Lower leg skin (tissue), 3 donors: ENCODE data around the gene TBC1D8.

Experiments used
- POLR2A ChIP-seq, 2 donors: fragments of 450-650 bp; IDR thresholded peaks; one replicate each; pipeline ENCODE4 v1.6.1; 2016 to 2017; ENCODE audit warnings: antibody characterized with exemption in 2 of 2, mild to moderate bottlenecking in 1 of 2, moderate library complexity in 1 of 2
- TF ChIP-seq, protein P1 (sequence below), 3 donors: fragments of 450-650 bp; IDR thresholded peaks; one replicate each; pipeline ENCODE4 v1.5.1; 2016; ENCODE audit warnings: antibody characterized with exemption in 3 of 3, mild to moderate bottlenecking in 3 of 3, moderate library complexity in 2 of 3

DNA sequence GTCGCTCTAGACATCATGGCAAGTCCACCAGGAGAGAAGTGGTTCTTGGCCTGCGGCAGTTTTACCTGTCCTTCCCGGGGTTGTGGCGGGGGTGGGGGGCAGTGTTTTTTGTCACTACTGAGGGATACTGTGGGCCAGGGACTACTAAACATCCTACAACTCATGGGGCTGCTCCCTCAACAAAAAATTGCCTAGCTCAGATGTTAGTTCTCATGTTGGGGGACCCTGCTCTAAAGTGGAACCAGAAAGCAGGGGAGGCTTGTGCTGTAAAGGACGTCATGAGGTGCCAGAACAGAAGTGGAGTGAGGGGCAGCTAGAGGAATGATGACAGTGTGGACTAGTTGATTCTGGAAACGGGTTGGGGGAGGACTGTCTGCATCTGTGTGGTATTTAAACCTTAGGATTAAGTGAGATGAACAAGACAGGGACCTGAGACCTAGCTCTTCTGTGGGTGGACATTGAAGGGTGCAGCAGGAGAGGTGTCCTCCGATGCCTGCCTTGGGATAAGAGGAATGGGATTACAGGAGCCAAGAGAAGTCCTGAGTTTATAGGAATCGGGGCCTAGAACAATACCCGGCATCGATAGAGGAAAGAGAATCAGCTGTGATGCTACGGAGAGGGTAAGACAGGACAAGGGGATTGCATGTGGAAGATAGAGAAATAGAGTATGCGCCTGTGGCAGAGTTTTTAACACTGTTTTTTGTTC lies 146.4 kb downstream of the TBC1D8 start:
- TF ChIP-seq, protein P1, sequence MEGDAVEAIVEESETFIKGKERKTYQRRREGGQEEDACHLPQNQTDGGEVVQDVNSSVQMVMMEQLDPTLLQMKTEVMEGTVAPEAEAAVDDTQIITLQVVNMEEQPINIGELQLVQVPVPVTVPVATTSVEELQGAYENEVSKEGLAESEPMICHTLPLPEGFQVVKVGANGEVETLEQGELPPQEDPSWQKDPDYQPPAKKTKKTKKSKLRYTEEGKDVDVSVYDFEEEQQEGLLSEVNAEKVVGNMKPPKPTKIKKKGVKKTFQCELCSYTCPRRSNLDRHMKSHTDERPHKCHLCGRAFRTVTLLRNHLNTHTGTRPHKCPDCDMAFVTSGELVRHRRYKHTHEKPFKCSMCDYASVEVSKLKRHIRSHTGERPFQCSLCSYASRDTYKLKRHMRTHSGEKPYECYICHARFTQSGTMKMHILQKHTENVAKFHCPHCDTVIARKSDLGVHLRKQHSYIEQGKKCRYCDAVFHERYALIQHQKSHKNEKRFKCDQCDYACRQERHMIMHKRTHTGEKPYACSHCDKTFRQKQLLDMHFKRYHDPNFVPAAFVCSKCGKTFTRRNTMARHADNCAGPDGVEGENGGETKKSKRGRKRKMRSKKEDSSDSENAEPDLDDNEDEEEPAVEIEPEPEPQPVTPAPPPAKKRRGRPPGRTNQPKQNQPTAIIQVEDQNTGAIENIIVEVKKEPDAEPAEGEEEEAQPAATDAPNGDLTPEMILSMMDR (IDR thresholded peaks at IDR 0.05): no peak
- no peak for TF ChIP-seq POLR2A (IDR thresholded peaks at IDR 0.05)
